ENCODE data around the gene HMCN1. TPM values are rescaled to one million over a fixed set of nuclear protein-coding genes. Genes with fewer than 3 reads are reported as not detected.

The HMCN1 gene
- polyA plus RNA-seq, 1 of the 3 experiments (the other 2 are of a cell fraction), result 59.5 TPM

GRCh38 chr1:185696422-185697150 is 37.6 kb upstream of the HMCN1 start:
- Histone ChIP-seq H3K27me3 (ENCODE audit: insufficient read depth) (no peaks in the 10 kb centered on the region), H3K9me3 (no peaks in the 10 kb centered on the region), H3K4me2 (no peak overlapping the region), H3K4me1 (ENCODE audit: control insufficient read depth in 1 of 2, insufficient read depth in 2 of 2, low read depth in 1 of 2, low read length in 1 of 2) (peaks cover 7 to 28% of the 10 kb centered on the region in 2 experiments), H4K20me1 (ENCODE audit: insufficient read depth) (no peaks in the 10 kb centered on the region), H3K9me2 (no peaks in the 10 kb centered on the region), H2AFZ (ENCODE audit: low read depth) (no peak overlapping the region), H3K9ac (no peak overlapping the region), H3K4me3 (ENCODE audit: low read depth in 2 of 2, low read length in 1 of 2) (no peak overlapping the region), H3K27ac (ENCODE audit: low read depth in 2 of 2, low read length in 1 of 2) (no peak overlapping the region), H3K79me2 (ENCODE audit: insufficient read depth) (no peaks in the 10 kb centered on the region), H3F3A (replicated peaks; ENCODE audit: insufficient read depth) (peaks cover 7% of the 10 kb centered on the region), H3K36me3 (replicated peaks in 1 of 2; ENCODE audit: control insufficient read depth in 1 of 2, insufficient read depth in 2 of 2, low read length in 1 of 2) (peaks cover 0 to 4% of the 10 kb centered on the region in 2 experiments)
- WGBS (ENCODE audit: low lambda C conversion rate), result 59% methylated on average over 4 of the region's 4 CpGs
- no peak for DNase-seq
- TF ChIP-seq MEF2A (IDR thresholded peaks at IDR 0.05; ENCODE audit: borderline replicate concordance, low read depth) (no peak), EZH2phosphoT487 (IDR thresholded peaks at IDR 0.05; ENCODE audit: borderline replicate concordance, low read depth) (no peak), CHD2 (IDR thresholded peaks at IDR 0.05; ENCODE audit: low read length, partially characterized antibody) (no peak), MAX (IDR thresholded peaks at IDR 0.05; ENCODE audit: low read depth) (no peak), TCF12 (IDR thresholded peaks at IDR 0.05) (no peak), EP300 (IDR thresholded peaks at IDR 0.05; ENCODE audit: borderline replicate concordance in 1 of 2, low read depth in 1 of 2, low read length in 1 of 2) (no peak), GABPA (IDR thresholded peaks at IDR 0.05; ENCODE audit: low read depth) (no peak), FOXM1 (IDR thresholded peaks at IDR 0.05; ENCODE audit: low read depth) (no peak)
- CTCF ChIA-PET, result interaction anchor here (0.6 to 1.1 kb wide), 2 partner anchors 16 to 457 kb away, joined by 3 read pairs; no protein-coding TSS in a partner anchor
- POLR2A ChIA-PET, result no interaction called here

GRCh38 chr1:185699874-185700273 is 34.3 kb upstream of the HMCN1 start:
- Histone ChIP-seq H3K4me2 (no peak overlapping the region), H3F3A (replicated peaks; ENCODE audit: insufficient read depth) (peaks cover 16% of the 10 kb centered on the region), H4K20me1 (ENCODE audit: insufficient read depth) (no peaks in the 10 kb centered on the region), H3K9me3 (no peaks in the 10 kb centered on the region), H2AFZ (ENCODE audit: low read depth) (no peak overlapping the region), H3K27ac (ENCODE audit: low read depth in 2 of 2, low read length in 1 of 2) (no peak overlapping the region), H3K4me3 (ENCODE audit: low read depth in 2 of 2, low read length in 1 of 2) (no peak overlapping the region), H3K36me3 (replicated peaks in 1 of 2; ENCODE audit: control insufficient read depth in 1 of 2, insufficient read depth in 2 of 2, low read length in 1 of 2) (no peaks in the 10 kb centered on the region), H3K27me3 (ENCODE audit: insufficient read depth) (no peaks in the 10 kb centered on the region), H3K4me1 (ENCODE audit: control insufficient read depth in 1 of 2, insufficient read depth in 2 of 2, low read depth in 1 of 2, low read length in 1 of 2) (peaks cover 11 to 21% of the 10 kb centered on the region in 2 experiments), H3K9me2 (no peaks in the 10 kb centered on the region), H3K79me2 (ENCODE audit: insufficient read depth) (no peaks in the 10 kb centered on the region), H3K9ac (no peak overlapping the region)
- no peak for DNase-seq
- ChIA-PET CTCF (no interaction called here), POLR2A (no interaction called here)
- WGBS (ENCODE audit: low lambda C conversion rate), result 18% methylated on average over 4 of the region's 4 CpGs
- TF ChIP-seq JUND (IDR thresholded peaks at IDR 0.05), result no peak
- TF ChIP-seq ELF1 (IDR thresholded peaks at IDR 0.05), result no peak
- no peak for TF ChIP-seq MXI1 (IDR thresholded peaks at IDR 0.05; ENCODE audit: low read depth, low read length)
- no peak for TF ChIP-seq FOXJ3 (CRISPR knock-in tag; IDR thresholded peaks at IDR 0.05)
- TF ChIP-seq FOSL2 (IDR thresholded peaks at IDR 0.05; ENCODE audit: borderline replicate concordance, low read depth), result no peak
- no peak for TF ChIP-seq USF2 (IDR thresholded peaks at IDR 0.05; ENCODE audit: borderline replicate concordance, low read depth, low read length)
- TF ChIP-seq TAF1 (IDR thresholded peaks at IDR 0.05; ENCODE audit: borderline replicate concordance, low read depth, low read length), result no peak
- TF ChIP-seq GATA2 (CRISPR knock-in tag; IDR thresholded peaks at IDR 0.05), result no peak
- no peak for TF ChIP-seq GABPA (IDR thresholded peaks at IDR 0.05; ENCODE audit: low read depth)
- no peak for TF ChIP-seq IRF3 (IDR thresholded peaks at IDR 0.05; ENCODE audit: low read depth, low read length)
- no peak for TF ChIP-seq USF1 (IDR thresholded peaks at IDR 0.05; ENCODE audit: borderline replicate concordance, low read depth)
- no peak for TF ChIP-seq TCF12 (IDR thresholded peaks at IDR 0.05)
- TF ChIP-seq FOXM1 (IDR thresholded peaks at IDR 0.05; ENCODE audit: low read depth), result no peak
- TF ChIP-seq RXRA (IDR thresholded peaks at IDR 0.05; ENCODE audit: borderline replicate concordance, low read depth), result no peak
- no peak for TF ChIP-seq REST (IDR thresholded peaks at IDR 0.05; ENCODE audit: low read depth, low read length)
- TF ChIP-seq EZH2phosphoT487 (IDR thresholded peaks at IDR 0.05; ENCODE audit: borderline replicate concordance, low read depth), result no peak
